GM21367 (cell line): ENCODE measurements around the gene POLDIP3.

ENCODE experiments used
- ATAC-seq: cut with Tn5 transposase; IDR thresholded peaks from one replicate; pipeline ENCODE4 v1.9.1; 2021; ENCODE audit not compliant: unreplicated experiment

The POLDIP3 gene

DNA sequence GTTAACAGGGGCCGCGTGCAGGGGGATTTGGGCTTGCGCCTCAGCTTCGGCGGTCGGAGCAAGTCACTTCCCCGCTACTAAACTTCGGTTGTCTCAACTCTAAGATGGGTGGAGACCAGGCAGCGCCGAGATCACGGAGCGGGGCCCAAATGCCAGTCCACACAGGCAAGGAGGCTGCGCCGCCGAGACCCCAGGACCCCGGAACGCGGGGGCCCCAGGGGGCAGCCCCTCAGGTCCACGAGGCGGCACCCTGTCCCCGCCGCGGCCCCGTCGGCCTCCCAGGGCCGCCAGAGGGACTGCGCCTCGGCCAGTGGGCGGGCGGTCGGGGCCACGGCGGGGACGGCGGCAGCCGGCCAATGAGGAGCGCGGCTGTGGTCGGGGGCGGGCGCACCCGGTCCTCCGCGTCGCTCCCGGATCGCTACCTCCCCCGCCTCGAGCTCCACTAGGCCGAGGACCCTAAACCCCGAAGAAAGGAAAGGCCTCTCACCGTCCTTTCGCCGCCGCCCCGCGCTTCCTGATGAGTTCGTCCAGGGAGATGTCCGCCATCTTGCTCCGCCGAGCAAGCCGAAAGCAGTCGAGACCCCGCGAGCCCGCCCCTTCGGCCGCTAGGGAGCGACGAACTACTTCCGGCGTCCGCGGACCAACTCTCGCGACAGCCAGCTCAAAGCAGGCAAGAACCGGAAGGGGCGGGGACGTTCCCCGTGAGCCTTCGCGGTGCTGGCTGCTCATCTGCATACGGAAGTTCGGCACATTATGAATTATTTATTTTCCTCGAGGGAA lies at the start of gene POLDIP3:
Gene POLDIP3 (minus strand): TSS at position 572 of the 780 bp plus-strand sequence. CDS start 26 bp downstream, at position 546.
- peak; percentile 54 for ATAC-seq

DNA sequence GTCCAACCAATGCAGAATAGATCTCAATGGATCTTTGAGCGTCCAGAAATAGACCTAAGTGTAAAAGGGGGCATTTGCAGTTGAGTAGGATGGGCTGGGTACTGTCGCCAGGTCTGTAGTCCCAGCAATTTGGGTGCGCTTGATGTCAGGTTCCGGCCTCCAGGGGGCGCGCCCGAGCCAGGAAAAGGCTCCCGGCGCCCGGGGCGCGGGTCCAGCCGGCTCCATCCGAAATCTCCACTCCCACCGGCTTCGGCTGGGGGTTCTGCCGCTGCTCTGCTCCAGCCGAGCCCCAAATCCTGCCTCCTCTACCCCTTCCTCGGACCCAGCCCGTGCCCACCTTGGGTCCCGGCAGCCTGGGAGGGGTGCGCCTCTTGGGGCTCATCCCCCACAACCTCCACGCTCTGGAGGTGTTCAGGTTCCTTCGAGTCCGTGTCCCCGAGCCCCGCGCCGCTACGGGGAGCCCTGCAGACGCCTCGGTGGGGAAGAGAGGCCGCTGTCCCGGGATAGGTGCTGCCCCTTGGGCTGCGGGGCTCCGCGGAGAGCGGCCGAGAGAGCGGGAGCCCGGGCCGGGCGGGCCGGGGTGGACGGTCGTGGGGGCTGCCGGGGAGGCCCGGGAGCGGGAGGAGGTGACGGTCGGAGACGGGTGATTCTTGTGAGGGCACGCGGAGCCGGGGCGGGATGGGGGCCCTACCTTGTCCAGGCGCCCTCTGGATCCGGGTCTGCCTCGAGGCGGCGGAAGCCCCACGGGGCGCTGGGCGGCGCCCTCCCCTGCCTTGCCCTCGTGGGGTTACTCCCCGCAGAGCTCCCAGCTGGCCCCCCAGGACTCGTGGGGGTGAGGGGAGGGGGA lies 47.5 kb upstream of the POLDIP3 start:
- no peak for ATAC-seq

DNA sequence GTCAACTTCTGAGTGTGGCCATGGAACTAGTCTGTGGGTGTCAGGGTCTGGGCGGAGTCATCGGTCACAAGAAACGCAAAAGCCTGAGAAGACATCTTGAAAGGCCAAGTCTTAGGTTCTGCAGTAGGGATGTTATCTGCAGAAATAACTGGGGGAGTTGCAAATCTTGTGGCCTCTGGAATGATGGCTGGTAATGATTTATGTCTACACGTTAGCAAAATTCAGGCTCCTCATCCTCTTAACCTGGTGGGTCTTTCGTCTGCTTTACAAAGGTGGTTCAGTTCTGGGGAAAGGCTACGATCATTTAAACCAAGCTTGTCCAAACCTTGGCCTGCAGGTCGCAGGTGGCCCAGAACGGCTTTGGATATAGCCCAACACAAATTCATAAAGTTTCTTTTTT lies 41.9 kb upstream of the POLDIP3 start:
- no peak for ATAC-seq

DNA sequence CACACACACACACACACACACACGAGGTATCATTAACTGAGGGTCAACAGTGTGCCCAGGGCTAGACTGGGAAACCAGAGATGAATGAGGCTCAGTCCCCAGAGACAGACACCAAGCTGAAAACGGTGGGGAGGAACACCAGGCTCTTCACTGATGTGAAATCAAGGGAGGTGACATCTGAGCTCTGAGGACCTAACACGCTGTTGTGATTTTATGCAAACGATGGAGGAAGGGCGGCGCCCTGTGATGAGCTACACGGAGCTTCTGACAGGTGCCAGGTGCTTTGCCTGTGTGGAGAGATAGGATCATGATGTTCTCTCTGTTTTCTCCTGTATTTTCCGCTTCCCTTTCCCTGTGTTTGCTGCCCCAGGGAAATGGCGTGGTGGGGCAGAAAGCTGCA lies 41.0 kb upstream of the POLDIP3 start:
- ATAC-seq, result no peak

DNA sequence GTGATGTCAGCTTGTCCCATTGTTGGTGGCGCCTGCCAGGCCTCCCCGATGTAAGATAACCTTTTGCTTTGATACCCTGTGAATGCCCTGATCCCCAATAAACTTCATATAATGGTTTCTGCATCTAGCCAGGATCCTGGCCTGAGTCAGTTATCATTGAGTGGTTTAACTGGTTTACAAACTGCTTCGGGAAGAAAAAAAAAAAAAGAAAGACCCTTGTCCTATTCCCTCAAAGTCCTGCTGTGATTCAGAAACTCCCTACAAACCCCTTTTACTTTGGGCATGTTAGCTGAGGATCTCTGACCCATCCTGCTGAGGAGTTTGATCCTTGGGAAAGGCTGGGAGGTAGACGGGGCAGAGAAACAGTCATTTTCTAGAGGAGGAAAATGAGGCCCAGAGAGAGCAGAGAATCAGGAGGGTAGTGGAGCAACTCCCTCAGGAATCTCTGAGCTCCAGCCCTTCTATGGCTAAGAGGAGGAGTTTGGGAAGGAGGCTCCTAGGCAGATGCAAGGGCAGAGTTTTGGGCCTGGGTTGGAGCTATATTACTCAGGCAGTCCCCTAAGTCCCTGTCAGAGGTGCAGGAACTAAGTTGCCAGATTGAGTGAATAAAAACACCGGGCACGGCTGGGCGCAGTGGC lies 39.9 kb upstream of the POLDIP3 start:
- ATAC-seq, result no peak

- no peak for ATAC-seq
These were observed 39.3 kb upstream of the POLDIP3 start for GRCh38 chr22:42653999-42654398.

DNA sequence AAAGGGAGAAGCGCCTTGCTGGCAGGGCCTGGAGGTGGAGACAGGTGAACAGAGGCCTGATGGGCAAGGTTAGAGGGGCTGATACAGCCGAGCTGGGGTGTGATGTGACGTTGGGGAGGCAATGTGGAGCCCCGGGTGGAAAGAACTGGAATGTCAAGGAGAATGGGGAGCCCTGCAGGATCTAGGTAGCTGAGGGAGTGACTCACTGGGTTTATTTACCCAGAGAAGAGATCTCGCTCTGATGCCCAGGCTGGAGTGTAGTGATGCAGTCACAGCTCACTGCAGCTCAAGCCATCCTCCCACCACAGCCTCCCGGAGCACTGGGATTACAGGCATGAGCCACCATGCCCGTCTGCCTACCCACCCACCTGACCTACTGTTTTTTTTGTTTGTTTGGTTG lies 36.5 kb upstream of the POLDIP3 start:
- no peak for ATAC-seq

DNA sequence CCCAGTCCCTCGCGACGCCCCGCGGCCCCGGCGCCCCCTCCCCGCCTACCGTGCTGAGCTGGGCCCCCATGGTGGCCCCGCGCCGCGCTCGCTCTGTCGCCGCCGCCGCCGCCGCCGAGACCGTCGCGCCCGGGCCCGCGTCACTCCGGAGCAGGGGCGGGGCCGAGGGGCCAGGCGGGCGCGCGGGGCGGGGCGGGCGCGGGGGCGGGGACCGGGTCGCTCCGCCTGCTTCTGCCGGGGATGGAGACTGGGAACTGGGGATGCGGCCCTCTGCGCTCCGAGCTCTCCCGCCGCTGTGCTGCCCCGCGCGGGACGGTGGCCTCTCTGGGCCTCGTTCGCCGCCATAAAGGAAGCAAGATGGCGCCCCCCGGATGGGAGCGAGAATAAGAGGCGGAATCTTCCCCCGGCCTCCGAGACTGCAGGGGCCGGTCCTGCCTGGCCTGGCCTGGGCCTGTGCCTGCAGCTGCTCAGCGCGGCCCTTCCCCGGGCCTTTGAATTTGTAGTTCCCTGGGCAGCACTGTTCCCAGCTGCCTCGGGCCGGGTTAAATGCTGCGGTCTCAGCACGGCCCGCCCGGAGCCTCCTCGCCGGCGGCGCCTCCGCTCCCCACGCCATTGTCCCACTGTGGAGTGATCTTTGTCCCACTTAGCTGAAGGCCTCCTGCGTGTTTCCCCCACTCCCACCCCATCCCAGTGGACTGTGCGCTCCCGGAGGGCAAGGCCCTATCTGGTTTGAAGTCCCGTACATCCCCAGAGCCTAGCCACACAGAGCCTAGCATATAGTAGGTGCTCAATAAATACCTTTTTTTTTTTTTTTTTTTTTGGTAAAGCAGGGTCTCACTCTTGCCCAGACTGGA lies 34.8 kb upstream of the POLDIP3 start, which contains the start of gene CYB5R3:
Gene CYB5R3 (minus strand): TSS at position 147 of the 854 bp plus-strand sequence. CDS start 77 bp downstream, at position 70.
- ATAC-seq, result peak; percentile 52

DNA sequence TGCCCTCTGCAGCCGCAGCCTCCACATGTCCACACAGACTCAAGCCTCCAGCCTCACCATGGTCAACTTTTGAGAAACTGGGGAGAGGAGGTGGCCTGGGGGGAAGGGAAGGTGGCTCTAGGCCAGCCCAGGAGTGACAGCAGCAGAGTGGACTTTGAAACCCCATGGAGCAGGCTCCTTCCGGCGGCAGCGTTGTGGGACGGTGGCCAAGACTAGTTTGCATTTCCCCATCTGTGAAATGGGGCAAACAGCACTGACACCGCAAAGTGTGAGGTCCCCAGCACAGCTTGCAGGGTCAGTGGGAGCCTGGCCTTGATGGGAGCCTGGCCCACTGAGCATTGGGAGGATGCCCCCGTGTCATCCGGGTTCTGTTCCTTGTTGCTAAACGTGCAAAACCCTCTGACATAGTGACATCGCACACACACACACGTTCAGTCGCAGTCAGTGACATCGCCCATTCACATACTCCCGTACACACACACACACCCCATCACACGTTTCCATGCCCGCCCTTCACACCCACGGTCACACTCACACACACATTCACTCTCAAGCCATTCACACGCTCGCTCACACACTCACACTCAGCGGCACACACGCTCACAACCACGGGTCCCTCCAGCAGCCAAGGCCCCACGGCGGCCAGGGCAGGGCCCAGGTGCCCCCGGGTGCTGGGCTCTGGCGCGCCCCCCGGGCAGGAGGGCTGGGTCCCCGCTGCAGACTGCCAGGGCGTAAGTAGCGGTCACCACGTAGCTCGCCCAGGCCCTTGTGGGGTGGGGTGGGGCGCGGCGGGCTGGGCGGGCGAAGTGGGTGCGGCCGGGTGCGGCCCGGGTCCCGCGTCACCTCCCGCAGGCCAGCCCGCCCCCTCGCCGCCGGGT lies 33.9 kb upstream of the POLDIP3 start:
- ATAC-seq, result peak; percentile 21

DNA sequence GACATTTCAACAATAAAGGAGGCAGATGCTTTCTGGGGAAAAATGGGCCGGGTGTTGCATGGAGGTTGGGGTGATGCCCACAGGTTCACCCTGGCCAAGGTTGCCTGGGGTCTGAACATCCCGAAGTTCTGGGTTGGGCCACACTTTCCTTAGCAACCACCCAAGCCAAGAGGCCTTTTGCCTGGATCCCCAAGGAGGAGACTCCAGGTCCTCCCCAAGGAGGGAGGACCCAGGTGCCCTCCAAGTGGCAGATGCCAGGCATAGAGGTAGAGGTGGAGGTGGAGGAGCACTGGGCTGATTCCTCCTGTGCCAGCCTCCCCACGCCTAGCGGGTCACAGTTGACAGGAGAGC lies 33.3 kb upstream of the POLDIP3 start:
- no peak for ATAC-seq

DNA sequence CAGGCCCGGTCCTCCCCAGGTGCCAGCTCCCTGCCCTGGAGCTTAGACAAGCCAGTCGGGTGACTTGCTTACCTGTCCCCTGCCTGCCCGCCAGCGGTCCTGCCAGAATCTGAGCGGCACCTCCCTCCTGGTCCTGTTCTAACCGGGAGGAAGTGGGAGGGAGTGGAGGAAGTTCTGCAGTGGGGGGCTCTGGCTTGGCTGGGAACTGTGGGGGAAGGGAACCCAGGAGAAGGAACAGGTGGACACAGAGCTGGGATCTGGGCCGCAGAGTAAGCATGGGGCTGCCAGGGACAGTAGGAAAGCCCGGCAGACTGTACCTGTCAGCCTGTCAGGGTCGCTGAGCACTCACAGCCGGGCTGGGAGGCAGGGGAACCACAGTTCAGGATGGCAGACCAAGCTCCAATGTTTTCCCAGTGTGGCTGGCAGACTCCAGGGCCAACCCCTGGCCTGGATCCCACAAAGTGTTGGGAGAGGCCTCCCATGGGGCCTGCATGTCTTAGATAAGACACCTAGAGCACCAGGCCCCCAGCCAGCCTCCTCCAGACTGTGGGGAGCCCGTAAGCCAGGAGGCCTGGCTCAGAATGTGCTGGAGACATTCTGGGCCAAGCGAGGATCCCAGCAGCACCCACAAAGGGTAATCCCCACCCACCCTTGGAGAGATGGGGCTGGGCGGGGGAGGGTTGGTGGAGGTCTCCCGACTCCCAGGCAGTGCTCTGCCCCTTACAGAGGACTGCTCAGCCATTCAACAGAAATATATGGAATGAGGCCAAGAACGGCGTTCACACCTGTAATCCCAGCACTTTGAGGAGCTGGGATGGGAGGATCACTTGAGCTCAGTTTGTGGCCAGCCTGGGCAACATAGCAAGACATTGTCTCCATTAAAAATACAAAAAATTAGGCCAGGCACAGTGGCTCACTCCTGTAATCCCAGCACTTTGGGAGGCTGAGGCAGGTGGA lies 32.2 kb upstream of the POLDIP3 start:
- no peak for ATAC-seq

- no peak for ATAC-seq
These were observed 31.4 kb upstream of the POLDIP3 start for GRCh38 chr22:42645938-42646568.

DNA sequence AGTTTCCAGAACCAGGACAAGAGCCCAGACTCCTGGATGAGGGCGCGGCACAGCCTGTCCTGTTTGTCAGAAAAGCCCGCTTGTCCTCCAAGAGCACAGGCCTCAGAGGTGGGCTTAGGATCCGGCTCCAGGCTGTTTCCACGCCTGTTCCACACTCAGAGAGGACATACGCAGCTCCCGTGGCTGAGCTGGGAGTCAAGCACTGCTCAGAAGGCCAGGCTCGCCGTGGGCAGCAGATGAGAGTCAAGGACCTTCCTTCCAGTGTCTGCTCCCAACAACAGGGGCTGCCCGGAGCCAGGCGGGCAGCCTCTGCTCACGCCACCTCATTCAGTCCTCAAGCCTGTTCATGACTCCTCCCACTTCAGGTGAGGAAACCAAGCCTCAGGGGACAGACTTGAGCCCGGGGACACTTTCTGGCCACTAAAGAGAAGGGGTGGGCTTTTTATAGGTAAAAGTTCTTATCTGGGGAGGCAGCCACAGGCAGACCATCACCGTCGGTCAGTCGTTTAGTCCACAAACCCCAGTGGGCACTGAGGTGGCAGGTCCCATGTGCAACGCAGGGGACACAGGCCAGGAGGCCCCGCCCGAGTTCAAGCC lies 30.8 kb upstream of the POLDIP3 start:
- no peak for ATAC-seq

- no peak for ATAC-seq
These were observed 30.0 kb upstream of the POLDIP3 start for GRCh38 chr22:42644422-42645340.

DNA sequence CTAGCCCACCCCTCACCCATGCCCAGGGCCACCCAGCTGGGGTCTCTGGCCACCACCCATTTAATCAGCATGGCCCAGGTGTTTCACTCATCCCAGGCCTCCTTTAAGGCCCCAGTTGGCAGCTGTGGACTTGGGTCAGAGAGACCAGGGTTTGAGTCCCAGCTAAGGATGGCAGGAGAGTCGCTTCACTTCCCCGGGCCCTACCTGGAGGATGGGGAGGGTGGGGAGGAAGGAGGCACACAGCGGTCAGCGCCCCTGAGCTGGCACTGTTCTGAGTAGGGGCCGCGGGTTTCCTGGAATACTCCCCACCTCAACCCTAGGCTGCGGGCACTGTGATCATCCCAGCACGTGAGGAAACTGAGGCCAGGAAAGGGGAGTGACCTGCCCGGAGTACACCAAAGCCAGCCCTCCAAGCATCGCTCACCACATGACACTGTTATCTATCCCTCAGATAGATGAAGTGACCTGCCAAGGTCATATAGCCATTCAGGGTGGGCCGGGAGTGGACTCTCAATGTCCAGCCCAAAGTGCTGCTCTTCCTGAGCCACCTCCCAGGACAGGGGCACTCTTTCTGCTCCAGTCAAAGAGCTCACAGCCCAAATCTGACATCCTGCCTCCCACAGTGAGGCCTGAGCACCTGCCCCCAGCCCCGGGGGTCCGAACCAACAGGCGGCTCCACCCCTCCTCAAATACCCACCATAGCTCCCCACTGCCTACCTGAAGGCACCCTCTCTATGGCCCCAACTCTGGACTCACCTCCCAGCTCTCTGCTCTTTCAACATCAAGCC lies 29.1 kb upstream of the POLDIP3 start:
- no peak for ATAC-seq
